ENCODE results near the gene TNNI2. TPM values are rescaled to one million over a fixed set of nuclear protein-coding genes. Genes with fewer than 3 reads are reported as not detected.
A peak's percentile ranks its signal among the peaks of the same experiment; 100 is the strongest.
"Not testable (repeated sequence)": the region's sequence is repeated elsewhere in the genome, so short reads cannot be mapped to it uniquely, and the experiment has no call there.

Gene TNNI2
- total RNA-seq, 1 donor from 2014 or later: not detected

DNA sequence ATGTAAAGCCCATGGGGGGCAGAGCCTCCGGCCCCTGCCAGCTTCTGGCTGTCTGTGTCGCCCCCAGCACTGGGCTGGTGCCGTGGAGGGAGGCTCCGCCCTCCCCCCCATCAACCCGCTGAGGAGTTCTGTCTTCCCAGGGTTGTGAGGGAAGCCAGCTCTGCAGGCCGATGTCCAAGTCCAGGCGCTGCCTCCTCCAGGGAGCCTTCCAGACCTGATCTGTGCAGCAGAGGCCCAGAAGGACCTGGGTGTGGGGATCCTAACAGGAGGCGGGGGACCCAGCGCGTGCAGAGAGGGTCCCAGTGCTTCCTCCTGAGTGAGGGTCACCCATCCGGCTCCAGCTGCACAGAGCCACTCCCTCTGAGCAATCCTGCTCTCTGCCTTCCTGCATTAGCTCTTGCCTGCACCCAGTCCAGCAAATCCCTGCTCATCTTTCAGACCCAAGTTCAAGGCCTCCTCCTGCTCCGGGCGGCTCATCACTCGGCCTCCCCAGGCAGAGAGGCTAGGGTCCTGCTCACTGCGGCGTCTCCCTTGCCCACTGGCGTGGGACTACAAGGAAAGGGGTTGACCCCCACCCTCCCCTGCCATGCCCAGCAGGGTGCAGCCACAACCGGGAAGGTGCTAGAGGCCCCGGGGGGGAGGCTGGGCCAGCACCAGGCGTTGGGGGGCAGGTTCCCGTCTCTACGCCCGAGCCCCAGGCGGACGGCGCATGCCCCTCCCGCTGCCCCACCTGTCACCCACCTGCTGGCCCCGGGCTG is 36.5 kb downstream of the TNNI2 start:
- no peaks in the 10 kb centered on the region for H3K36me3 ChIP-seq (ENCODE audit: control insufficient read depth, insufficient read depth, low read length)
- H3K4me3 ChIP-seq (ENCODE audit: low read depth, low read length): no peak overlapping the region

DNA sequence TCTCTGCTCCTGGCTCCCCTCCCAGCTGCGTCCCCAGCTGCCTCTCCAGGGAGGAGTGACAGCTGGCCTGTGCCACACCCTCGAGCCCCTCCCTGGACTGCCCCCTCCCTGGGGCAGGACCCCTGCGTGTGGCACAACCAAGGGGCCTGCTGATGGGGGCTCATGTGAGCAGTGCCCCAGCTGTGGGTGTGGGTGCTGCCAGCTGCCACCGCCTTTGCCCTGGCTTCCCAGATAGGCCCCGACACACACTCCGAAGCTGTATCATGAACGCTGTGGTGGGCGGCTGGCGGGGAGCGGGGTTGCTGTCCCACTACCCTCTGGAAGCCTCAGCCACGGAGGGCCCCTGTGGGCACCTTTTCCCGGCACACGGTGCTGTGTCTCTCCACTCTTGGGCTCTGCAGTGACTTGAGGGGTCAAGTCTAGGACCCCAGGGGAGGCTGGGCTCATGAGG is 37.1 kb downstream of the TNNI2 start:
- not testable (repeated sequence) for DNase-seq (ENCODE audit: low read depth); H3K36me3 ChIP-seq (ENCODE audit: control insufficient read depth, insufficient read depth, low read length); H3K27me3 ChIP-seq (ENCODE audit: control insufficient read depth, insufficient read depth, low read length); H3K4me3 ChIP-seq (ENCODE audit: low read depth, low read length)

More for the DNA sequence above, 36.5 kb downstream of the TNNI2 start:
- no peak for DNase-seq (ENCODE audit: low read depth)
- TF ChIP-seq, protein P1, sequence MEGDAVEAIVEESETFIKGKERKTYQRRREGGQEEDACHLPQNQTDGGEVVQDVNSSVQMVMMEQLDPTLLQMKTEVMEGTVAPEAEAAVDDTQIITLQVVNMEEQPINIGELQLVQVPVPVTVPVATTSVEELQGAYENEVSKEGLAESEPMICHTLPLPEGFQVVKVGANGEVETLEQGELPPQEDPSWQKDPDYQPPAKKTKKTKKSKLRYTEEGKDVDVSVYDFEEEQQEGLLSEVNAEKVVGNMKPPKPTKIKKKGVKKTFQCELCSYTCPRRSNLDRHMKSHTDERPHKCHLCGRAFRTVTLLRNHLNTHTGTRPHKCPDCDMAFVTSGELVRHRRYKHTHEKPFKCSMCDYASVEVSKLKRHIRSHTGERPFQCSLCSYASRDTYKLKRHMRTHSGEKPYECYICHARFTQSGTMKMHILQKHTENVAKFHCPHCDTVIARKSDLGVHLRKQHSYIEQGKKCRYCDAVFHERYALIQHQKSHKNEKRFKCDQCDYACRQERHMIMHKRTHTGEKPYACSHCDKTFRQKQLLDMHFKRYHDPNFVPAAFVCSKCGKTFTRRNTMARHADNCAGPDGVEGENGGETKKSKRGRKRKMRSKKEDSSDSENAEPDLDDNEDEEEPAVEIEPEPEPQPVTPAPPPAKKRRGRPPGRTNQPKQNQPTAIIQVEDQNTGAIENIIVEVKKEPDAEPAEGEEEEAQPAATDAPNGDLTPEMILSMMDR (IDR thresholded peaks at IDR 0.05; ENCODE audit: insufficient read depth, low read length, poor library complexity, severe bottlenecking): no peak
- peaks cover 14% of the 10 kb centered on the region for H3K27me3 ChIP-seq (ENCODE audit: control insufficient read depth, insufficient read depth, low read length)

DNA sequence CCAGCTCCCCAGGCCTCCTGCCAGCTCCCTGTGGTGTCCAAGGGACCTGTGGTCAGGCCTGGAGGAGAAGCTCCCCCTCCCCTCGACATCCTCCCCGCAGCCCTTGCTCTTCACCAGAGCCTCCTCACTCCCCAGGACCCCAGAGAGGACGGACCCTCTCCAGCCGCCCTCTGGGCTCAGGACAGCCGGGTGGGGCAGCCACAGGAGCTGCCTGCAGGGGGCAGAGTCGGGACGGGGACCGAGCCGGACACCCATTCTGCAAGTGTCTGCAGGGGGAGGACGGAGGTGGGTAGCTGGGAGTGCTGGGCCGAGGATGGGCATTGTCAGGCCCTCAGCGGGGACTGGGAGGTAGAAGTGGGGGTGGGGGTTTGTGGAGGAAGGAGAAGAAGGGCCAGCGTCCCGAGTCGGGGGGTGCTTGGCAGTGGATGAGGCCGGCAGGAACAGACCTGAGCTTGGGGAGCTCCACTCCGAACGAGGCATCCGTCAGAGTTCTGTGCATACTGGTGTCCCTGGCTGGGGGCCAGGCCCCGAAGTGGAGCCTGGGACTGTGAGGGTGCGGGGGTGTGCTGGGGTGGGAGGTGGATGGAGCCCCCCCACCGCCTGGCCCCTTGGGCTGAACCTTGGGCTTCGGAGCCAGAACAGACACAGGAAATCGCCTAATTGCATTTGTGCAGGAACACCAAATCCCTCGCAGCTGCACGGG is 37.7 kb downstream of the TNNI2 start:
- TF ChIP-seq, protein P1 (IDR thresholded peaks at IDR 0.05; ENCODE audit: insufficient read depth, low read length, poor library complexity, severe bottlenecking): peak; percentile 56
- H3K27me3 ChIP-seq (ENCODE audit: control insufficient read depth, insufficient read depth, low read length): peaks cover 8% of the 10 kb centered on the region
- DNase-seq (ENCODE audit: low read depth): no peak
- no peaks in the 10 kb centered on the region for H3K36me3 ChIP-seq (ENCODE audit: control insufficient read depth, insufficient read depth, low read length)
- no peak overlapping the region for H3K4me3 ChIP-seq (ENCODE audit: low read depth, low read length)

DNA sequence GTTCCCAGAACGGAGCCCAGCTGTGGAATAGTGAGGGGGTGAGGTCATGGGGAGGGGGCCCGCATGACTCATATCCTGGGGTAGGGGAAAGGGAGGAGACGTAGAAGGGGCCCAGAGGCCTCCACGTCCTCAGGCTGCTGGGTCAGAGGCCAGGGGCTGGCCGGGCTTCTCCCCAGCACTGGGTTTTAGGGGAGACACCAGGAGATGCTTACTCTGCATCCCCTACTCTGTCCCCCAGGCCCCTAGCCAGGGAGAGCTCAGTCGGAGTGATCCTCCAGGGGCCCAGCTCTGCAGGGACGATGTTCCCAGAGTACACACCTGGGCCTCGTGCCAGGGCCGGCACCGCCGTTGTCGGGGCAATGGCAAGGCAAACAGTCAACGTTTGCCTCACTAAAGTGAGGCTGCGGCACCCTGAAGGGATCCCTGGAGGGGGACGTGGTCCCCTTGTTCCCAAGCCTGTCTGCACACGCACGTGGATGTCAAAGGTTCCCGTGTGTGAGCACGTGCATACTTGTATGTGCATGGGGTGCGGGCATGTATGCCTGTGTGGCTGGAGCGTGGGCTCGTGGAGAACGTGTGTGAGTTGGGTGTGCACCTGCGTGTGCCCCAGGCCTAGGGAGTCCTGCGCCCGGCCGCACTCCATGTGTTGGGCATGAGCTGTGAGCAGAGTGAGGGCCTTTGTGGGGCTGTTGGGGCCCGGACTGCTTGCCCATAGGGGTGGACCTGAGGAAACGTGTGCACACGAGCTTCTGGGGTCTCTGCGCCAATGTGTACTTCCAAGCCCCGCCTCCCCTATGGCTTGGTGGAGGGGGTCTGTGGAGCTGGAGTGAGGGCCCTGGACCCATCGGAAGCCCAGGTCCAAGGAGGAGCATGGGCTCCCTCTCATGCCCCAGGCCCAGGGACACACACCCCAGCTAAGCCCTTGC is 38.7 kb downstream of the TNNI2 start:
- Histone ChIP-seq H3K36me3 (ENCODE audit: control insufficient read depth, insufficient read depth, low read length) (no peaks in the 10 kb centered on the region), H3K27me3 (ENCODE audit: control insufficient read depth, insufficient read depth, low read length) (peaks cover 8% of the 10 kb centered on the region), H3K4me3 (ENCODE audit: low read depth, low read length) (no peak overlapping the region)
- no peak for DNase-seq (ENCODE audit: low read depth)
- TF ChIP-seq, protein P1 (IDR thresholded peaks at IDR 0.05; ENCODE audit: insufficient read depth, low read length, poor library complexity, severe bottlenecking): no peak

DNA sequence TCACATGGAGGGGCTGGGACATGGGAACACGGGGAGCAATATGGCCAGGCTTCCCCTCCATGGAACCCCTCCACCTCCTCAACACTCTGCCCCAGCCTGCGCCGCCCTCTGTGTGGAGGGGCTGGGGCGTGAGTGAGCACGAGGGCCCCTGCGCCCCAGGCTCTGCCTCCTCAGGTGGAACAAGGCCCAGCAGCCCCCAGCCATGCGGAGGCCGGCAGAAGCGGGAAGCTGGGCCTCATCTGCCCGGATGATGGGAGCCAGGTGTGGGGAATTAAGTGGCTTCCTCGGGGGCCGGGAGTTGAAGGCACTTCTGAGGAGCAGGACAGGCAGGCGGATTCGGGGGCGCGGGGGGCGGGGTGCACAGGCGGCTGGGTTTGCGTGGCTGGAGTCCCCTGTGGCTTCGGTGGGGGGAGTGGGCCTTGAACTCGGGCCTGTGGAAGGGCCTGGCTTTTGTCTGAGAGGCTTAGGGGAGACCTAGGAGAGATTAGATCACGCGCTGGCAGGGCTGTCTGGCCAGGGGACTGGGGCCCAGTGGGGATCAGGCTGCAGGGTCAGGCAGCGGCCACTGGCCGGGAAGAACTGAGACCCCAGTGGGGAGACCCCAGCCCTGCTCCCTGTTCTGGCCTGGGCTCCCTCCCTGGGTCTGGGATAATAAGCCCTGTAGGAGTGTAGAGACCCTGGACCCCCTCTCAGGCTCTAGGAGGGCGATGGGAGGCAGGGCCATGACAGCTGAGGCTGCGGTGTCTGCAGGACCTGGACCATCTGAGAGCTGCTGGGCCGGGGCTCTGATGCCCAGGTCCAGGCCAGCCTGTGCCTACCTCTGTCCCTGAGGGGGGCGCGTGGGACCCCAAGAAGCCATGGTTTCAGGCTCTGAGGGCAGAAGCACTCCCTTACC is 39.6 kb downstream of the TNNI2 start:
- no peak for DNase-seq (ENCODE audit: low read depth)
- Histone ChIP-seq H3K36me3 (ENCODE audit: control insufficient read depth, insufficient read depth, low read length) (no peaks in the 10 kb centered on the region), H3K27me3 (ENCODE audit: control insufficient read depth, insufficient read depth, low read length) (peaks cover 6% of the 10 kb centered on the region), H3K4me3 (ENCODE audit: low read depth, low read length) (no peak overlapping the region)
- TF ChIP-seq, protein P1 (IDR thresholded peaks at IDR 0.05; ENCODE audit: insufficient read depth, low read length, poor library complexity, severe bottlenecking): no peak

Data from kidney epithelial cell (primary cell).